Tibial nerve (tissue), 4 donors: Measurements from ENCODE around the gene EPB41. TPM values are rescaled to one million over a fixed set of nuclear protein-coding genes. Genes with fewer than 3 reads are reported as not detected.

Experiments
- DNase-seq, 2 donors: peaks; one replicate each; pipeline ENCODE4 v3.0.0-alpha.2; 2019; ENCODE audit warnings: low spot score in 2 of 2
- H3K27ac ChIP-seq, 4 donors: fragments of 200-600 bp; sonication (generic) in 3 of 4; one replicate each; pipeline ENCODE4 v1.5.1; 2017 to 2019; ENCODE audit warnings: mild to moderate bottlenecking in 1 of 4
- H3K27me3 ChIP-seq, 2 donors: fragments of 200-600 bp; sonication (generic) in 1 of 2; one replicate each; pipeline versions ENCODE4 v1.5.1 to v1.6.0; 2017 to 2019
- H3K36me3 ChIP-seq, 3 donors: fragments of 200-600 bp; sonication (generic); one replicate each; pipeline ENCODE4 v1.5.1; 2018 to 2019
- H3K4me1 ChIP-seq, 4 donors: fragments of 200-600 bp; sonication (generic) in 3 of 4; one replicate each; pipeline ENCODE4 v1.5.1; 2017 to 2019
- H3K4me3 ChIP-seq, 4 donors: fragments of 200-600 bp; sonication (generic) in 3 of 4; one replicate each; pipeline ENCODE4 v1.5.1; 2017 to 2019; ENCODE audit warnings: mild to moderate bottlenecking in 1 of 4, moderate library complexity in 1 of 4
- H3K9me3 ChIP-seq, 4 donors: fragments of 200-600 bp; sonication (generic) in 3 of 4; one replicate each; pipeline ENCODE4 v1.5.1; 2017 to 2019
- CTCF ChIP-seq, 5 experiments: fragments of 200-600 bp in 3 of 5; fragments of 450-650 bp in 2 of 5; sonication (generic) in 3 of 5; IDR thresholded peaks; one replicate each; pipeline ENCODE4 v1.5.1; 2016 to 2019; ENCODE audit warnings: antibody characterized with exemption in 5 of 5, mild to moderate bottlenecking in 3 of 5, moderate library complexity in 2 of 5
- EP300 ChIP-seq, 2 donors: sonication (generic); formaldehyde crosslinking; IDR thresholded peaks; one replicate each; pipeline ENCODE4 v1.6.1; 2017; ENCODE audit warnings: antibody characterized with exemption in 2 of 2, mild to moderate bottlenecking in 1 of 2
- POLR2A ChIP-seq, 2 donors: fragments of 450-650 bp; IDR thresholded peaks; one replicate each; pipeline ENCODE4 v1.6.1; 2017; ENCODE audit warnings: antibody characterized with exemption in 2 of 2, mild to moderate bottlenecking in 2 of 2, moderate library complexity in 2 of 2
- WGBS, 2 donors: methylation state at CpG; one replicate each; pipeline ENCODE4 v1.1.5; 2018; 5-methylcytosine and 5-hydroxymethylcytosine counted together
- total RNA-seq, 4 donors: library from RNA; depleted of rRNA; stranded (reverse); fragments of >200 nt; gene quantifications; one replicate each; pipeline ENCODE4 v1.1.0, GENCODE V29; 2016

Gene EPB41
- total RNA-seq, 4 donors from 2014 or later = 13.9 to 22.1 (median 16.0) TPM

- Histone ChIP-seq H3K9me3 (no peaks in the 10 kb centered on the region), H3K4me1 (no peaks in the 10 kb centered on the region), H3K36me3 (no peaks in the 10 kb centered on the region), H3K27ac (no peak overlapping the region), H3K27me3 (no peaks in the 10 kb centered on the region), H3K4me3 (no peak overlapping the region)
- TF ChIP-seq CTCF (IDR thresholded peaks at IDR 0.05) (no peak), EP300 (IDR thresholded peaks at IDR 0.05) (no peak), POLR2A (IDR thresholded peaks at IDR 0.05) (no peak)
- no peak for DNase-seq
- 82 to 83% methylated on average over 3 of the region's 3 CpGs for WGBS, 2 donors
These were observed 97.4 kb downstream of the EPB41 start for GRCh38 chr1:29011775-29012174.

GRCh38 chr1:29017235-29017634, 102.9 kb downstream of the EPB41 start:
- no peak for DNase-seq
- H3K9me3 ChIP-seq = no peaks in the 10 kb centered on the region
- no peak overlapping the region for H3K27ac ChIP-seq
- H3K36me3 ChIP-seq = peaks cover 0 to 2% (median 0%) of the 10 kb centered on the region in 3 donors
- H3K4me1 ChIP-seq = no peaks in the 10 kb centered on the region
- 85 to 88% methylated on average over 5 of the region's 5 CpGs for WGBS, 2 donors
- TF ChIP-seq EP300 (IDR thresholded peaks at IDR 0.05) (no peak), POLR2A (IDR thresholded peaks at IDR 0.05) (no peak), CTCF (IDR thresholded peaks at IDR 0.05) (no peak)
- H3K27me3 ChIP-seq = no peaks in the 10 kb centered on the region
- no peak overlapping the region for H3K4me3 ChIP-seq

GRCh38 chr1:29017975-29018712, 103.8 kb downstream of the EPB41 start:
- H3K4me3 ChIP-seq = no peak overlapping the region

GRCh38 chr1:29022620-29023019, 108.3 kb downstream of the EPB41 start:
- no peaks in the 10 kb centered on the region for H3K27me3 ChIP-seq
- 92 to 100% methylated on average over 3 of the region's 3 CpGs for WGBS, 2 donors
- H3K36me3 ChIP-seq = no peaks in the 10 kb centered on the region
- H3K4me3 ChIP-seq = no peak overlapping the region
- DNase-seq = no peak
- no peaks in the 10 kb centered on the region for H3K9me3 ChIP-seq
- TF ChIP-seq EP300 (IDR thresholded peaks at IDR 0.05) (no peak), CTCF (IDR thresholded peaks at IDR 0.05) (no peak), POLR2A (IDR thresholded peaks at IDR 0.05) (no peak)
- no peak overlapping the region for H3K27ac ChIP-seq
- H3K4me1 ChIP-seq = no peaks in the 10 kb centered on the region

More at GRCh38 chr1:29017975-29018712, 103.8 kb downstream of the EPB41 start:
- Histone ChIP-seq H3K9me3 (no peaks in the 10 kb centered on the region), H3K36me3 (peaks cover 0 to 2% (median 0%) of the 10 kb centered on the region in 3 donors), H3K27ac (no peak overlapping the region), H3K27me3 (no peaks in the 10 kb centered on the region), H3K4me1 (no peaks in the 10 kb centered on the region)
- no peak for TF ChIP-seq EP300 (IDR thresholded peaks at IDR 0.05)
- no peak for TF ChIP-seq POLR2A (IDR thresholded peaks at IDR 0.05)
- TF ChIP-seq CTCF (IDR thresholded peaks at IDR 0.05) = no peak
- 89 to 90% methylated on average over 8 of the region's 8 CpGs for WGBS, 2 donors
- no peak for DNase-seq

GRCh38 chr1:29029667-29030066, 115.3 kb downstream of the EPB41 start:
- Histone ChIP-seq H3K27me3 (no peaks in the 10 kb centered on the region), H3K27ac (no peak overlapping the region), H3K4me1 (no peaks in the 10 kb centered on the region), H3K36me3 (no peaks in the 10 kb centered on the region), H3K9me3 (no peaks in the 10 kb centered on the region), H3K4me3 (no peak overlapping the region)
- TF ChIP-seq EP300 (IDR thresholded peaks at IDR 0.05) (no peak), CTCF (IDR thresholded peaks at IDR 0.05) (no peak), POLR2A (IDR thresholded peaks at IDR 0.05) (no peak)
- no peak for DNase-seq
- 68 to 69% methylated on average over 4 of the region's 4 CpGs for WGBS, 2 donors
